ENCODE data around the gene BAIAP3. TPM values are rescaled to one million over a fixed set of nuclear protein-coding genes. Genes with fewer than 3 reads are reported as not detected.
"Not testable (repeated sequence)": the region's sequence is repeated elsewhere in the genome, so short reads cannot be mapped to it uniquely, and the experiment has no call there.

BAIAP3 gene
- under 1 TPM; 0.31 to 0.34 TPM for total RNA-seq

- POLR2A ChIA-PET, result no interaction called here
- CTCF ChIA-PET, result interaction anchor here (0.6 to 1.6 kb wide), 5 partner anchors 9 to 228 kb away, joined by 3 to 4 read pairs (median 3); no protein-coding TSS in a partner anchor
Observed at GRCh38 chr16:1333149-1333812, at the start of gene BAIAP3. BAIAP3 (plus strand) TSS chr16:1333645; CDS start chr16:1338550, 4,905 bp downstream.

- ChIA-PET POLR2A (no interaction called here), CTCF (no interaction called here)
Observed at GRCh38 chr16:1283996-1284616, 49.3 kb upstream of the BAIAP3 start.

GRCh38 chr16:1285669-1286512 lies 47.6 kb upstream of the BAIAP3 start:
- ChIA-PET CTCF (interaction anchor here (0.7 kb wide), 1 partner anchor 16 kb away, joined by 3 read pairs; no protein-coding TSS in a partner anchor), POLR2A (no interaction called here)

GRCh38 chr16:1286513-1287094 lies 46.8 kb upstream of the BAIAP3 start:
- ChIA-PET CTCF (interaction anchor here (0.7 kb wide), 1 partner anchor 16 kb away, joined by 3 read pairs; no protein-coding TSS in a partner anchor), POLR2A (no interaction called here)

- CTCF ChIA-PET, result interaction anchor here (0.6 kb wide), 1 partner anchor 623 kb away, joined by 3 read pairs; no protein-coding TSS in a partner anchor
- POLR2A ChIA-PET, result no interaction called here
Observed at GRCh38 chr16:1287982-1288670, 45.3 kb upstream of the BAIAP3 start.

- ChIA-PET POLR2A (interaction anchor here (0.6 kb wide), 1 partner anchor 308 kb away, joined by 3 read pairs; the partner anchor contains the start of gene SOX8), CTCF (interaction anchor here (0.6 kb wide), 1 partner anchor 622 kb away, joined by 3 read pairs; no protein-coding TSS in a partner anchor)
Observed at GRCh38 chr16:1288813-1289476, 44.5 kb upstream of the BAIAP3 start.

- ChIA-PET CTCF (interaction anchor here (0.6 to 0.7 kb wide), 2 partner anchors 172 to 544 kb away, joined by 3 read pairs; no protein-coding TSS in a partner anchor), POLR2A (interaction anchor here (0.6 kb wide), 1 partner anchor 308 kb away, joined by 3 read pairs; the partner anchor contains the start of gene SOX8)
Observed at GRCh38 chr16:1289477-1289866, 44.0 kb upstream of the BAIAP3 start.

GRCh38 chr16:1290063-1290501 lies 43.4 kb upstream of the BAIAP3 start:
- POLR2A ChIA-PET, result no interaction called here
- CTCF ChIA-PET, result interaction anchor here (0.6 to 0.7 kb wide), 3 partner anchors 172 to 544 kb away, joined by 3 read pairs; no protein-coding TSS in a partner anchor

GRCh38 chr16:1290860-1291575 lies 42.4 kb upstream of the BAIAP3 start:
- CTCF ChIA-PET, result interaction anchor here (0.6 kb wide), 1 partner anchor 117 kb away, joined by 3 read pairs; no protein-coding TSS in a partner anchor
- POLR2A ChIA-PET, result no interaction called here

GRCh38 chr16:1291576-1291974 lies 41.9 kb upstream of the BAIAP3 start:
- ChIA-PET POLR2A (no interaction called here), CTCF (no interaction called here)

GRCh38 chr16:1292208-1292607 lies 41.2 kb upstream of the BAIAP3 start:
- CTCF ChIA-PET, POLR2A ChIA-PET: not testable (repeated sequence)

GRCh38 chr16:1292808-1293207 lies 40.6 kb upstream of the BAIAP3 start:
- POLR2A ChIA-PET, CTCF ChIA-PET: not testable (repeated sequence)

GRCh38 chr16:1293921-1294656 lies 39.4 kb upstream of the BAIAP3 start:
- ChIA-PET POLR2A (no interaction called here), CTCF (interaction anchor here (0.8 kb wide), 1 partner anchor 8 kb away, joined by 4 read pairs; no protein-coding TSS in a partner anchor)

GRCh38 chr16:1295465-1295864 lies 38.0 kb upstream of the BAIAP3 start:
- CTCF ChIA-PET, result no interaction called here
- POLR2A ChIA-PET, result no interaction called here

- POLR2A ChIA-PET, result not testable (repeated sequence)
- CTCF ChIA-PET, result interaction anchor here (0.6 kb wide), 1 partner anchor 904 kb away, joined by 3 read pairs; no protein-coding TSS in a partner anchor
Observed at GRCh38 chr16:1296688-1297017, 36.8 kb upstream of the BAIAP3 start.

GRCh38 chr16:1297018-1297696 lies 36.3 kb upstream of the BAIAP3 start:
- ChIA-PET CTCF (interaction anchor here (0.6 kb wide), 1 partner anchor 905 kb away, joined by 3 read pairs; no protein-coding TSS in a partner anchor), POLR2A (no interaction called here)

Data from activated CD8-positive, alpha-beta memory T cell treated with anti-CD3 and anti-CD28 coated beads for 36 hours (primary cell).